Hematopoietic multipotent progenitor cell (in vitro differentiated cells): ENCODE data around the gene GBE1. TPM values are rescaled to one million over a fixed set of nuclear protein-coding genes. Genes with fewer than 3 reads are reported as not detected.
A peak's percentile ranks its signal among the peaks of the same experiment; 100 is the strongest.

Source experiments
- DNase-seq, 3 donors: peaks; one replicate each; pipeline ENCODE4 v3.0.0-alpha.2; 2011 to 2015; ENCODE audit warnings: low read depth in 2 of 3, low spot score in 2 of 3
- total RNA-seq: library from RNA; depleted of rRNA; stranded (reverse); fragments of >200 nt; gene quantifications from one replicate; pipeline ENCODE4 v1.2.3, GENCODE V29; 2012

GBE1 gene
- total RNA-seq, 1 donor: 13.5 TPM

DNA sequence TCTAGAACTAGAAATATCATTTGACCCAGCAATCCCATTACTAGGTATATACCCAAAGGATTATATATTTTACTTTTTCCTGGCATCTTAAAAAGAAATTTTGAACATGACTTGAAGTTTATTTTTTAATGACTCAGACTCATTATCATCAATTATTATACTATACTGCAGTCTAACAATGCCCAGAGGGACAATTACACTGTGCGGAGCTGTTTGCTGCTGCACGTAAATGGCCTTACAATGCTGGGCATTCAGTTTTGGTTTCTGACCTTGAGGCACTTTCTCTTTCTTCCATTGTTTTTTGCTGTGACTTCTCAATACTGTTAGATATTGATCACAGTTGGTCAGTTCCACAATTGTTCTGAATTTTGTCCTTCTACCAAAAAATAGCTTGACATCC lies 128.8 kb downstream of the GBE1 start:
- DNase-seq: no peak

- no peak for DNase-seq
Observed at GRCh38 chr3:81624756-81625155, 136.7 kb downstream of the GBE1 start.

GRCh38 chr3:81622395-81622794 lies 139.1 kb downstream of the GBE1 start:
- no peak for DNase-seq

DNA sequence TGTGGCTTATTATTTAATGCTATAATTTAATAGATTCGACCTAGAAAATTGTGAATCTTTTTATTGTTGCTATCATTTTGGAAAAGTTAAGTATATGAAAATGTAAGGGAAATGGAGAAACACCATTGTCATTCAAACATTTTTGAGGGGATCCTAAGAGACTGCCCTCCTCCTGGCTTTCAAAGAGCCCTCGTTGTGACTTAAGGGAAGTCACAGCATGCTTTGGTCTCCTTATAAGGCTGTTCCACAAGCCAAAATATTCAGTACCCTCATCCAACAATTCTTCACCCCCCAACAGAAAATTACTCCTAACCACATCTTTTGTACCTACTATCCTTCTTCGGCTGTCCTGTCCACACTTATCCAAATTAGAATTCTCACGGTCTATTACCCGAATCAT lies 140.2 kb downstream of the GBE1 start:
- no peak for DNase-seq

GRCh38 chr3:81620849-81621248 lies 140.6 kb downstream of the GBE1 start:
- no peak for DNase-seq

GRCh38 chr3:81612768-81613167 lies 148.7 kb downstream of the GBE1 start:
- no peak for DNase-seq

- DNase-seq: no peak
Observed at GRCh38 chr3:81602781-81603180, 158.7 kb downstream of the GBE1 start.

DNA sequence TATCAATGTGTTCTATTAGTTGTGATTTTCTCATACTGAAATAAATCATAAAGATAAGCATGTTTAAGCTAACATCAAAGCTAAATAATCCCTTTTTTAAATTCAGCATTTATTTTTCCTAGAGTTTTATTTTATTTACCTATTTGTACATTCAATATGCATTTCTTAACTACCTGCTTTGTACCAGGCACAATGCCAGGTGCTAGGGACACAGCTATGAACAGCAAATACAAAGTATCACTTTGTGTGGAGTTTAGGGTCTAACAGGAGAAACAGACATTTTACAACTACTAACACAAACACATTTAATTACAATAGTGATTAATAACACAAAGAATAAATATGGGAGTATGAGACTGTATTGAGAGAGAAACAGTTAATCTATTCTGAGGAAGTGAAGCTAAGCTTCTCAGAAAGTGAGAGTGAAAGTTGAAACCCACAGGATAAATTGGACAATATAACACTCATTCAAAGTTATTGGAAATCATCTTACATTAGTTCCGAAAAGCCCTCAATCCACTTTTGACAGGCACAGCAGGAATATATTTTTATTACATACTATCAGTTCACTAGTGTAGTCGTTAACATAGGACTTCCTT lies 159.6 kb downstream of the GBE1 start:
- DNase-seq: no peak

DNA sequence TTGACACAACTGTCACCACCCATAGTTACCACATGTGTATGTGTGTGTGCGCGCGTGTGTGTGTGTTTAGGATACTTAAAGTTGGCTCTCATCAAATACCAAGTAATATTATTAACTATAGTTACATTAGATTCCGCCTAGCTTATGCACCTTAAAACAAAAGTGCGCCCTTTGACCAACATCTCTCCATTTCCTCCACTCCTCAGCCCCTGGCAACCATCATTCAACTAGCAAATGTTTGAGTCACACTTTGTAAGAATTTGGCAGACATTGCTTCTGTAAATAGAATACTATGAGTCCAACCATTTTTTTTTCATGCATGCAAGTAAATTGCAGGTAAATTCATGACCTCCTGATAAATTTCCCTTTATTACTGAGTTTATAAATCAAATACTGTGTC lies 169.3 kb downstream of the GBE1 start:
- DNase-seq: no peak

DNA sequence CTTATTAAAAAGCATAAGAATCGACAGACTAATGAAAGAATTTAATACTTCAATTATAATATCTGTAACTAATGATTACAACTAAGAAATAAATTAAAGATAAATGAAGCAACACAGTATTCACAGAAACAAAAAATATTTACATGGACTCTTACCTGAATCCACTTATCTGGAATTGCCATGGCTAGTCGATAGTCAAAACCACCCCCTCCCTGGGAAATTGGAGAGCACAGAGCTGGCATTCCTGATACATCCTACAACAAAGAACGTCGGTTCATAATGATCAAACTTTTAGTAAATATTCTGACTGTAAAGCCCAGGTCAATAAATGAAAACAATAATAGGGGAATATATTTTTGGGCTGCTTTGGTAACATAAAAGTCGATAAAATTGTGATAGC lies 175.5 kb downstream of the GBE1 start:
- DNase-seq: no peak

- peak in 2 of 3 donors; percentile 16 to 61 for DNase-seq
Observed at GRCh38 chr3:81585056-81585455, 176.4 kb downstream of the GBE1 start.

- DNase-seq: peak in 2 of 3 donors; percentile 27 to 62
Observed at GRCh38 chr3:81581966-81582599, 179.4 kb downstream of the GBE1 start.

GRCh38 chr3:81580355-81580754 lies 181.1 kb downstream of the GBE1 start:
- DNase-seq: no peak

DNA sequence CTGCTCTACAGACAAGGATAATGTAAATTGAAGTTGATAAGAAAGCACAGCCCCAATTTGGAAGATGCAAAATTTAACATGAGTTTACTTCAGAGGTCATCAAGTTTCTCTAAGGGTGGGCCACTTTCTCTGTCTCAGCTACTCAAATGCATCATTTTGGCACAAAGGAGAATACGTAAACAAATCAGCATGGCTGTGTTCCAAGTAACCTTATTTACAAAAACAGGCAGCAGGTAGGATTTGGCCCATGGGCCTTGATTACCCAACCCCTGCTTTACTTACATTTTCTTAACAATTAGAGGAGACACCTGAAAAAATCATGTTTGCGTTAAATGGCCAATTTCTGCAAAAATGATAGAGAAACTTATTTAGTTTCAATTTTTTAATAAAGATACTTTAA lies 181.7 kb downstream of the GBE1 start:
- no peak for DNase-seq

- DNase-seq: no peak
Observed at GRCh38 chr3:81572201-81572756, 189.2 kb downstream of the GBE1 start.

DNA sequence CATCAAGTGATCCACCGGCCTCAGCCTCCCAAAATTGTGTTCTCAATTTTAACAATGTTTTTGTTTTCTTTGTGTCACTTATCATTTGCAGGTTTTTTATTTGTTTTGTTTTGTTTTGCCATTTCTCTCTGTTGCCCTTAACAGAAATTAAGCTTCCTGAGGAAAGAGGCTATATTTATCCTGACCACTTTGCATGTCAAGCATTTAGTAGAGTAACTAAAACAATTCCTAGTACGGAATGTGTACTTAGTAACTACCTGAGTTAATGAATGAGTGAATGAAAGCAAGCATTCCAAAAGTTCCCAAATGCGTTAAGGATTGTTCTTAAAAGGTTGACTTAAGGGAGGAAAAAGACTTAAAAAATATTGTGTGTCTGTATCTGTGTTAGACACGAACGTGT lies 193.1 kb downstream of the GBE1 start:
- DNase-seq: no peak

- no peak for DNase-seq
Observed at GRCh38 chr3:81565041-81565440, 196.4 kb downstream of the GBE1 start.

GRCh38 chr3:81558106-81558505 lies 203.3 kb downstream of the GBE1 start:
- no peak for DNase-seq

- peak in 1 of 3 donors; percentile 4 for DNase-seq
Observed at GRCh38 chr3:81554801-81555200, 206.6 kb downstream of the GBE1 start.

- peak in 2 of 3 donors; percentile 16 to 61 for DNase-seq
Observed at GRCh38 chr3:81554388-81554787, 207.1 kb downstream of the GBE1 start.

GRCh38 chr3:81550415-81550814 lies 211.0 kb downstream of the GBE1 start:
- DNase-seq: no peak

- DNase-seq: no peak
Observed at GRCh38 chr3:81549831-81550230, 211.6 kb downstream of the GBE1 start.
